Liver (tissue), 9 donors: ENCODE results near the gene ARHGAP33. TPM values are rescaled to one million over a fixed set of nuclear protein-coding genes. Genes with fewer than 3 reads are reported as not detected.

Experiments
- DNase-seq: peaks from one replicate; pipeline ENCODE4 v3.0.0-alpha.2; 2017; ENCODE audit warnings: low spot score
- H3K27ac ChIP-seq, 2 donors: one replicate each; pipeline ENCODE4 v1.7.0; 2013; ENCODE audit warnings: inconsistent platforms in 2 of 2, low read length in 2 of 2, control low read depth in 1 of 2, low read depth in 1 of 2, mild to moderate bottlenecking in 1 of 2
- H3K27me3 ChIP-seq, 4 donors: one replicate each; pipeline versions ENCODE4 v1.6.1 to v1.7.0; 2013; ENCODE audit warnings: low read length in 3 of 4, inconsistent platforms in 1 of 4, mild to moderate bottlenecking in 1 of 4, moderate library complexity in 1 of 4; ENCODE audit not compliant: control insufficient read depth in 4 of 4, insufficient read depth in 4 of 4
- H3K36me3 ChIP-seq, 4 donors: one replicate each; pipeline versions ENCODE4 v1.6.1 to v1.7.0; 2013; ENCODE audit warnings: low read length in 3 of 4, mild to moderate bottlenecking in 3 of 4, low read depth in 1 of 4, moderate library complexity in 1 of 4; ENCODE audit not compliant: control insufficient read depth in 4 of 4, insufficient read depth in 3 of 4
- H3K4me1 ChIP-seq, 4 donors: one replicate each; pipeline versions ENCODE4 v1.6.1 to v1.7.0; 2013; ENCODE audit warnings: low read length in 3 of 4, mild to moderate bottlenecking in 3 of 4, moderate library complexity in 1 of 4; ENCODE audit not compliant: control insufficient read depth in 4 of 4, insufficient read depth in 4 of 4
- H3K4me3 ChIP-seq, 3 donors: one replicate each; pipeline versions ENCODE4 v1.6.1 to v1.7.0; 2013; ENCODE audit warnings: low read length in 3 of 3, control low read depth in 1 of 3, low read depth in 1 of 3, mild to moderate bottlenecking in 1 of 3
- H3K9ac ChIP-seq, 2 donors: one replicate each; pipeline ENCODE4 v1.7.0; 2013; ENCODE audit warnings: low read length in 2 of 2, mild to moderate bottlenecking in 2 of 2, moderate library complexity in 2 of 2, control low read depth in 1 of 2, low read depth in 1 of 2
- H3K9me3 ChIP-seq, 4 donors: one replicate each; pipeline versions ENCODE4 v1.6.1 to v1.7.0; 2013; ENCODE audit warnings: low read length in 3 of 4; ENCODE audit not compliant: control insufficient read depth in 4 of 4
- ATF3 ChIP-seq: IDR thresholded peaks from 2 replicates; pipeline ENCODE4 v1.6.1; 2016; ENCODE audit warnings: antibody characterized with exemption
- GABPA ChIP-seq, 2 donors: IDR thresholded peaks in 1 of 2; conservative IDR thresholded peaks in 1 of 2; 2 replicates each; pipeline ENCODE4 v1.6.1; 2016; ENCODE audit warnings: antibody characterized with exemption in 2 of 2, mild to moderate bottlenecking in 1 of 2, moderate library complexity in 1 of 2
- HNF4A ChIP-seq, 2 donors: conservative IDR thresholded peaks; 2 replicates each; pipeline ENCODE4 v1.6.1; 2016; ENCODE audit warnings: antibody characterized with exemption in 2 of 2, mild to moderate bottlenecking in 2 of 2
- HNF4G ChIP-seq: IDR thresholded peaks from 2 replicates; pipeline ENCODE4 v1.6.1; 2016; ENCODE audit warnings: antibody characterized with exemption
- JUND ChIP-seq, 2 donors: IDR thresholded peaks; 2 replicates each; pipeline ENCODE4 v1.6.1; 2016; ENCODE audit warnings: antibody characterized with exemption in 2 of 2
- MAX ChIP-seq: IDR thresholded peaks from 2 replicates; pipeline ENCODE4 v1.6.1; 2016; ENCODE audit warnings: antibody characterized with exemption
- RAD21 ChIP-seq, 2 donors: IDR thresholded peaks; 2 replicates each; pipeline ENCODE4 v1.6.1; 2016; ENCODE audit warnings: antibody characterized with exemption in 2 of 2, mild to moderate bottlenecking in 2 of 2
- RXRA ChIP-seq, 2 donors: IDR thresholded peaks; 2 replicates each; pipeline ENCODE4 v1.6.1; 2017 to 2018; ENCODE audit warnings: antibody characterized with exemption in 2 of 2, mild to moderate bottlenecking in 1 of 2
- SP1 ChIP-seq: IDR thresholded peaks from 2 replicates; pipeline ENCODE4 v1.6.1; 2018; ENCODE audit warnings: antibody characterized with exemption, mild to moderate bottlenecking
- TAF1 ChIP-seq: conservative IDR thresholded peaks from 2 replicates; pipeline ENCODE4 v1.6.1; 2016; ENCODE audit warnings: antibody characterized with exemption, mild to moderate bottlenecking
- YY1 ChIP-seq: IDR thresholded peaks from 2 replicates; pipeline ENCODE4 v1.6.1; 2016; ENCODE audit warnings: antibody characterized with exemption, mild to moderate bottlenecking
- ZBTB33 ChIP-seq: IDR thresholded peaks from 2 replicates; pipeline ENCODE4 v1.6.1; 2016; ENCODE audit warnings: antibody characterized with exemption
- WGBS: extraction: QIAGEN DNeasy Blood & Tissue Kit; methylation state at CpG from one replicate; pipeline ENCODE4 v1.1.7; 2013; 5-methylcytosine and 5-hydroxymethylcytosine counted together
- polyA plus RNA-seq, 2 donors: library from polyadenylated mRNA; stranded (reverse) in 1 of 2; unstranded in 1 of 2; fragments of 200-250 nt in 1 of 2; fragments of >200 nt in 1 of 2; fragmentation: Nextera tagmentation in 1 of 2; extraction: Ambion mirVana in 1 of 2; gene quantifications; one replicate each; pipeline versions ENCODE4 v1.2.1 to v1.2.3, GENCODE V29; 2013 to 2015
- total RNA-seq, 2 donors: library from RNA; depleted of rRNA; stranded (reverse); fragments of >200 nt; gene quantifications; one replicate each; pipeline ENCODE4 v1.2.3, GENCODE V29; 2014
- TF ChIP-seq, protein P1 (sequence below): fragments of 150-350 bp; IDR thresholded peaks from 2 replicates; pipeline ENCODE4 v1.5.1; 2017; ENCODE audit warnings: improper control_type of control experiment, low read depth, low read length; ENCODE audit not compliant: missing input control
- TF ChIP-seq, protein P2 (sequence below): IDR thresholded peaks from 2 replicates; pipeline ENCODE4 v1.6.1; 2016; ENCODE audit warnings: antibody characterized with exemption, mild to moderate bottlenecking
- donor health status: healthy.
- donor health status: healthy.
- donor health status: healthy.
- donor health status: healthy.
- donor health status: healthy.

The ARHGAP33 gene
- total and polyA plus RNA-seq, 4 donors, result 0.85 to 10.1 (median 1.8) TPM

GRCh38 chr19:35779033-35779432, 3.7 kb downstream of the ARHGAP33 start:
- peaks cover 0 to 5% (median 4%) of the 10 kb centered on the region in 4 donors for H3K4me1 ChIP-seq
- no peak overlapping the region for H3K4me3 ChIP-seq
- no peak overlapping the region for H3K9ac ChIP-seq
- DNase-seq, result no peak
- WGBS, result 92% methylated on average over 8 of the region's 8 CpGs
- H3K27me3 ChIP-seq, result no peaks in the 10 kb centered on the region
- H3K36me3 ChIP-seq, result peaks cover 0 to 1% (median 0%) of the 10 kb centered on the region in 4 donors
- no peaks in the 10 kb centered on the region for H3K9me3 ChIP-seq
- no peak overlapping the region for H3K27ac ChIP-seq
- no peak for TF ChIP-seq SP1
- no peak for TF ChIP-seq ATF3
- no peak for TF ChIP-seq JUND (IDR thresholded peaks at IDR 0.05)
- no peak for TF ChIP-seq TAF1
- TF ChIP-seq HNF4A (conservative IDR thresholded peaks at IDR 0.05), result no peak
- TF ChIP-seq, protein P1, sequence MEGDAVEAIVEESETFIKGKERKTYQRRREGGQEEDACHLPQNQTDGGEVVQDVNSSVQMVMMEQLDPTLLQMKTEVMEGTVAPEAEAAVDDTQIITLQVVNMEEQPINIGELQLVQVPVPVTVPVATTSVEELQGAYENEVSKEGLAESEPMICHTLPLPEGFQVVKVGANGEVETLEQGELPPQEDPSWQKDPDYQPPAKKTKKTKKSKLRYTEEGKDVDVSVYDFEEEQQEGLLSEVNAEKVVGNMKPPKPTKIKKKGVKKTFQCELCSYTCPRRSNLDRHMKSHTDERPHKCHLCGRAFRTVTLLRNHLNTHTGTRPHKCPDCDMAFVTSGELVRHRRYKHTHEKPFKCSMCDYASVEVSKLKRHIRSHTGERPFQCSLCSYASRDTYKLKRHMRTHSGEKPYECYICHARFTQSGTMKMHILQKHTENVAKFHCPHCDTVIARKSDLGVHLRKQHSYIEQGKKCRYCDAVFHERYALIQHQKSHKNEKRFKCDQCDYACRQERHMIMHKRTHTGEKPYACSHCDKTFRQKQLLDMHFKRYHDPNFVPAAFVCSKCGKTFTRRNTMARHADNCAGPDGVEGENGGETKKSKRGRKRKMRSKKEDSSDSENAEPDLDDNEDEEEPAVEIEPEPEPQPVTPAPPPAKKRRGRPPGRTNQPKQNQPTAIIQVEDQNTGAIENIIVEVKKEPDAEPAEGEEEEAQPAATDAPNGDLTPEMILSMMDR, result no peak
- TF ChIP-seq GABPA (IDR thresholded peaks at IDR 0.05 in 1 of 2, conservative IDR thresholded peaks at IDR 0.05 in 1 of 2), result no peak
- no peak for TF ChIP-seq HNF4G
- TF ChIP-seq RAD21 (IDR thresholded peaks at IDR 0.05), result no peak
- TF ChIP-seq, protein P2, sequence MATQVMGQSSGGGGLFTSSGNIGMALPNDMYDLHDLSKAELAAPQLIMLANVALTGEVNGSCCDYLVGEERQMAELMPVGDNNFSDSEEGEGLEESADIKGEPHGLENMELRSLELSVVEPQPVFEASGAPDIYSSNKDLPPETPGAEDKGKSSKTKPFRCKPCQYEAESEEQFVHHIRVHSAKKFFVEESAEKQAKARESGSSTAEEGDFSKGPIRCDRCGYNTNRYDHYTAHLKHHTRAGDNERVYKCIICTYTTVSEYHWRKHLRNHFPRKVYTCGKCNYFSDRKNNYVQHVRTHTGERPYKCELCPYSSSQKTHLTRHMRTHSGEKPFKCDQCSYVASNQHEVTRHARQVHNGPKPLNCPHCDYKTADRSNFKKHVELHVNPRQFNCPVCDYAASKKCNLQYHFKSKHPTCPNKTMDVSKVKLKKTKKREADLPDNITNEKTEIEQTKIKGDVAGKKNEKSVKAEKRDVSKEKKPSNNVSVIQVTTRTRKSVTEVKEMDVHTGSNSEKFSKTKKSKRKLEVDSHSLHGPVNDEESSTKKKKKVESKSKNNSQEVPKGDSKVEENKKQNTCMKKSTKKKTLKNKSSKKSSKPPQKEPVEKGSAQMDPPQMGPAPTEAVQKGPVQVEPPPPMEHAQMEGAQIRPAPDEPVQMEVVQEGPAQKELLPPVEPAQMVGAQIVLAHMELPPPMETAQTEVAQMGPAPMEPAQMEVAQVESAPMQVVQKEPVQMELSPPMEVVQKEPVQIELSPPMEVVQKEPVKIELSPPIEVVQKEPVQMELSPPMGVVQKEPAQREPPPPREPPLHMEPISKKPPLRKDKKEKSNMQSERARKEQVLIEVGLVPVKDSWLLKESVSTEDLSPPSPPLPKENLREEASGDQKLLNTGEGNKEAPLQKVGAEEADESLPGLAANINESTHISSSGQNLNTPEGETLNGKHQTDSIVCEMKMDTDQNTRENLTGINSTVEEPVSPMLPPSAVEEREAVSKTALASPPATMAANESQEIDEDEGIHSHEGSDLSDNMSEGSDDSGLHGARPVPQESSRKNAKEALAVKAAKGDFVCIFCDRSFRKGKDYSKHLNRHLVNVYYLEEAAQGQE, result no peak

DNA sequence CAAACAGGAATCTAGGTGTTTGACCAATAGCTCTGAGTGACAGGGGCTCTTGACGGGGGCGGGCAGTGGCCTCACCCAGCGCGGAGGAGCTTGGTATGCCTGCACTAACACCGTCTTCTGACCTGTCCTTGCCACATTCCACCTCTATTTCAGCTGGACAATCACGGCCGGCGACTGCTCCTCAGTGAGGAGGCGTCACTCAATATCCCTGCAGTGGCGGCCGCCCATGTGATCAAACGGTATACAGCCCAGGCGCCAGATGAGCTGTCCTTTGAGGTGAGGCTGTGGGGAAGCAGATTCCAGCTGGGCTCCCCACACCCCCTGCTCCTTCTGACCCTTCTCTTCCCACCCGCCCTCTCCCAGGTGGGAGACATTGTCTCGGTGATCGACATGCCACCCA, 4.7 kb downstream of the ARHGAP33 start:
- TF ChIP-seq ZBTB33 (no peak), SP1 (no peak), YY1 (no peak), MAX (no peak), RAD21 (IDR thresholded peaks at IDR 0.05) (no peak), RXRA (IDR thresholded peaks at IDR 0.05) (no peak), HNF4G (no peak), TAF1 (no peak), ATF3 (no peak)
- peaks cover 0 to 1% (median 0%) of the 10 kb centered on the region in 4 donors for H3K36me3 ChIP-seq
- DNase-seq, result no peak
- H3K4me1 ChIP-seq, result peaks cover 0 to 3% (median 2%) of the 10 kb centered on the region in 4 donors
- WGBS, result 97% methylated on average over 16 of the region's 16 CpGs
- no peaks in the 10 kb centered on the region for H3K27me3 ChIP-seq
- H3K9me3 ChIP-seq, result no peaks in the 10 kb centered on the region
- no peak overlapping the region for H3K27ac ChIP-seq
- H3K9ac ChIP-seq, result no peak overlapping the region
- H3K4me3 ChIP-seq, result no peak overlapping the region
